Caki2 (cell line): ENCODE measurements around the gene KANK2. TPM values are rescaled to one million over a fixed set of nuclear protein-coding genes. Genes with fewer than 3 reads are reported as not detected.
A peak's percentile ranks its signal among the peaks of the same experiment; 100 is the strongest.

ENCODE experiments used
- DNase-seq: peaks from one replicate; pipeline ENCODE4 v3.0.0-alpha.2; 2015; ENCODE audit warnings: low read depth
- in situ Hi-C: cut with HindIII; loops from 2 replicates; pipeline ENCODE4 v1.10.0; 2016; ENCODE audit warnings: low sequenced_read_pairs, low pct_unique_long_range_greater_than_20kb, mixed read lengths
- total RNA-seq: library from RNA; depleted of rRNA; stranded (reverse); fragments of >200 nt; shearing (Covaris generic); gene quantifications from 2 replicates; pipeline ENCODE4 v1.2.3, GENCODE V29; 2014; ENCODE audit warnings: low replicate concordance; rRNA removed

Gene KANK2
- total RNA-seq, result 49.3 and 71.1 TPM in 2 replicates

GRCh38 chr19:11197291-11198174 lies at the start of gene KANK2:
Gene KANK2, minus strand, starts transcription at chr19:11197545. Its CDS starts 3,034 bp downstream, at chr19:11194511.
- DNase-seq, result peak; percentile 84
- in situ Hi-C loops, result no loop called here

- in situ Hi-C loops, result no loop called here
- no peak for DNase-seq
These were observed 49.6 kb upstream of the KANK2 start for GRCh38 chr19:11246941-11247340.

GRCh38 chr19:11244846-11245589 lies 47.7 kb upstream of the KANK2 start:
- DNase-seq, result no peak
- in situ Hi-C loops, result no loop called here

GRCh38 chr19:11243798-11244169 lies 46.4 kb upstream of the KANK2 start:
- in situ Hi-C loops, result no loop called here

GRCh38 chr19:11242864-11243797 lies 45.8 kb upstream of the KANK2 start:
- DNase-seq, result peak; percentile 67
- in situ Hi-C loops, result no loop called here

More at GRCh38 chr19:11243798-11244169, 46.4 kb upstream of the KANK2 start:
- DNase-seq, result no peak

GRCh38 chr19:11242025-11242424 lies 44.7 kb upstream of the KANK2 start:
- in situ Hi-C loops, result no loop called here
- DNase-seq, result no peak

- no peak for DNase-seq
- in situ Hi-C loops, result no loop called here
These were observed 42.7 kb upstream of the KANK2 start for GRCh38 chr19:11240008-11240444.

- no peak for DNase-seq
- in situ Hi-C loops, result no loop called here
These were observed 42.1 kb upstream of the KANK2 start, which contains the start of gene ANGPTL8 for GRCh38 chr19:11239377-11240000. Gene ANGPTL8, plus strand, starts transcription at chr19:11239619. Its CDS starts 19 bp downstream, at chr19:11239638.

GRCh38 chr19:11238781-11239376 lies 41.5 kb upstream of the KANK2 start:
- in situ Hi-C loops, result no loop called here
- no peak for DNase-seq

- no peak for DNase-seq
- in situ Hi-C loops, result no loop called here
These were observed 40.7 kb upstream of the KANK2 start for GRCh38 chr19:11238041-11238440.

- in situ Hi-C loops, result no loop called here
- DNase-seq, result no peak
These were observed 40.0 kb upstream of the KANK2 start for GRCh38 chr19:11237321-11237720.

- in situ Hi-C loops, result no loop called here
These were observed 39.3 kb upstream of the KANK2 start for GRCh38 chr19:11236324-11237301.

GRCh38 chr19:11234486-11235075 lies 37.2 kb upstream of the KANK2 start:
- no peak for DNase-seq
- in situ Hi-C loops, result no loop called here

More at GRCh38 chr19:11236324-11237301, 39.3 kb upstream of the KANK2 start:
- DNase-seq, result no peak

GRCh38 chr19:11233073-11233472 lies 35.7 kb upstream of the KANK2 start:
- in situ Hi-C loops, result no loop called here
- DNase-seq, result no peak

- no peak for DNase-seq
- in situ Hi-C loops, result no loop called here
These were observed 35.2 kb upstream of the KANK2 start for GRCh38 chr19:11232555-11232954.
